ENCODE measurements around the gene MPP2. TPM values are rescaled to one million over a fixed set of nuclear protein-coding genes. Genes with fewer than 3 reads are reported as not detected.
A peak's percentile ranks its signal among the peaks of the same experiment; 100 is the strongest.

MPP2 gene
- total and polyA plus RNA-seq, 8 donors, result 0.43 to 6.4 (median 1.8) TPM

GRCh38 chr17:43860927-43861622, 46.3 kb downstream of the MPP2 start:
- peaks cover 0 to 27% (median 0%) of the 10 kb centered on the region in 3 donors for H3K27me3 ChIP-seq
- WGBS, 5 donors, result 63 to 73% (median 70%) methylated on average over 9 of the region's 9 CpGs
- no peak for DNase-seq
- TF ChIP-seq EP300 (IDR thresholded peaks at IDR 0.05), result no peak
- TF ChIP-seq, protein P1, sequence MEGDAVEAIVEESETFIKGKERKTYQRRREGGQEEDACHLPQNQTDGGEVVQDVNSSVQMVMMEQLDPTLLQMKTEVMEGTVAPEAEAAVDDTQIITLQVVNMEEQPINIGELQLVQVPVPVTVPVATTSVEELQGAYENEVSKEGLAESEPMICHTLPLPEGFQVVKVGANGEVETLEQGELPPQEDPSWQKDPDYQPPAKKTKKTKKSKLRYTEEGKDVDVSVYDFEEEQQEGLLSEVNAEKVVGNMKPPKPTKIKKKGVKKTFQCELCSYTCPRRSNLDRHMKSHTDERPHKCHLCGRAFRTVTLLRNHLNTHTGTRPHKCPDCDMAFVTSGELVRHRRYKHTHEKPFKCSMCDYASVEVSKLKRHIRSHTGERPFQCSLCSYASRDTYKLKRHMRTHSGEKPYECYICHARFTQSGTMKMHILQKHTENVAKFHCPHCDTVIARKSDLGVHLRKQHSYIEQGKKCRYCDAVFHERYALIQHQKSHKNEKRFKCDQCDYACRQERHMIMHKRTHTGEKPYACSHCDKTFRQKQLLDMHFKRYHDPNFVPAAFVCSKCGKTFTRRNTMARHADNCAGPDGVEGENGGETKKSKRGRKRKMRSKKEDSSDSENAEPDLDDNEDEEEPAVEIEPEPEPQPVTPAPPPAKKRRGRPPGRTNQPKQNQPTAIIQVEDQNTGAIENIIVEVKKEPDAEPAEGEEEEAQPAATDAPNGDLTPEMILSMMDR (IDR thresholded peaks at IDR 0.05), result no peak
- TF ChIP-seq POLR2A (IDR thresholded peaks at IDR 0.05), result no peak
- TF ChIP-seq POLR2AphosphoS5 (IDR thresholded peaks at IDR 0.05), result no peak
- H3K36me3 ChIP-seq, result no peaks in the 10 kb centered on the region
- H3K9me3 ChIP-seq, result peaks cover 0 to 9% (median 4%) of the 10 kb centered on the region in 4 donors
- no peaks in the 10 kb centered on the region for H3K4me1 ChIP-seq
- H3K4me3 ChIP-seq, result no peak overlapping the region
- peak overlapping the region in 3 of 5 donors; percentile 4 to 24 (median 23) for H3K27ac ChIP-seq
- intact Hi-C loops (cut with DNase I; ENCODE audit: low total_unique reads), result no loop called here

DNA sequence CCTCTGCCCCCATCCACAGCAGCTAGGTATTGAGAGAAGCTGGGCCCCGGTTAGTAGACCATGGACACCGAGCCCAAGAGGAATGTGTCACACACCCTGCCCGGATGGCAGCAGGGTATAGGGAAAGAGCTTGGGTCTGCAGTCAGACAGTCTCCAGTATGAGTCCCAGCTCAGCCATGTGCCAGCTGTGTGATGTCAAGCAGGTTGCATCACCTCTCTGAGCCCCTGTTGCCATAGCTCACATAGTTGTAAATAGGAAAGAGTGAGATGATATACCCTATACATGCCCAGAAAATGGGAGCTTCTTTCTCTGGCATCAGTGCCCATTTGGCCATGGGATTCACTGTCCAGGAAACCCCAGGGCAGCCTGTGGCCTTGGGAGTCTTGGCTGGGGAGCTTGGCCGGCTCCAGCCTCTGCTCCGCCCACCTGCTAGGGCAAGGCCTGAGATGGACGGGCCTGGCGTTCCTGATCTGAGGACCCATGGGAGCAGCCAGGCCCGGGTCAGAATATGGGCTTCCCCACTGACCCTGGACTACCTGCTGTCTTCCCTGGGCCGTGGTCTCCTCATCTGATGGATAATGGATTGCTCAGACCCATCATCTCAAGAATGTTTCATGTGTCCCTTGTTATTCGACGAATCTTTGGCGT, 47.1 kb downstream of the MPP2 start:
- 76 to 88% (median 79%) methylated on average over 12 of the region's 12 CpGs for WGBS, 5 donors
- no peaks in the 10 kb centered on the region for H3K4me1 ChIP-seq
- no peaks in the 10 kb centered on the region for H3K36me3 ChIP-seq
- TF ChIP-seq, protein P1 (IDR thresholded peaks at IDR 0.05), result no peak
- TF ChIP-seq EP300 (IDR thresholded peaks at IDR 0.05) (no peak), POLR2A (IDR thresholded peaks at IDR 0.05) (no peak), POLR2AphosphoS5 (IDR thresholded peaks at IDR 0.05) (no peak)
- no peak for DNase-seq
- H3K9me3 ChIP-seq, result peaks cover 0 to 9% (median 4%) of the 10 kb centered on the region in 4 donors
- H3K4me3 ChIP-seq, result no peak overlapping the region
- peaks cover 0 to 27% (median 0%) of the 10 kb centered on the region in 3 donors for H3K27me3 ChIP-seq
- H3K27ac ChIP-seq, result peak overlapping the region in 1 of 5 donors; percentile 23
- intact Hi-C loops (cut with DNase I; ENCODE audit: low total_unique reads), result no loop called here

DNA sequence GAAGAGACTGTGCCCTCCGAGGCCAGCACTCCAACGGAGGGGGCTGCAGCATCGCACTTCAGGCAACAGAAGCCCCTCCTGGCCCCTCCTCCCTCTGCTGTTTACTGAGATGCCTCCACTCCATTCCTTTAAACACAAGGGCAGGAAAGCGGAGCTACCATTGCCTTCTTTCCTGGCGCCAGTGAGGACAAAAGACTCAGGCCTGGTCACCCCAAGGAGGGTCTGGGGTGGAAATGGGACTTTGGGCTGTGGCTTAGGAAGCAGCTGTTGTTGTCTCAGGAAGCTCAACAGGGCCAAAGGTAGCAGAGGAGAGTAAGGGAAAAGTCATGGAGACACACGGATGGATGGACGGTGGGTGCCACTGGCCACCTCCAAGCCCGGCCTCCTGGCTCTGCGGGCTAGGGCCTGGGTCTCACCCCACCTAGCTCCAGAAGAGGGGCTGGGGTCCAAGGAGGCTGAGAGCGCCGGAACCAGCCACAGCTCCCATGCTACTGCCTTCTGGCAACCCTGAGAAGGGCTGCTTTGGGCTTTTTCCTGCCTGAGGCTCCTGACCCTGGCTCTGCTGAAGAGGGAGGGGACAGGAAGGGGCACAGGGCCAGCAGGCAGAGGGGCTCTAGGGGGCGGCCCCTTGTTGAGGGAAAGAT, 49.3 kb downstream of the MPP2 start:
- Histone ChIP-seq H3K4me3 (no peak overlapping the region), H3K27me3 (peaks cover 0 to 34% (median 0%) of the 10 kb centered on the region in 3 donors), H3K9me3 (peaks cover 0 to 9% (median 4%) of the 10 kb centered on the region in 4 donors), H3K4me1 (no peaks in the 10 kb centered on the region), H3K27ac (no peak overlapping the region), H3K36me3 (no peaks in the 10 kb centered on the region)
- TF ChIP-seq POLR2AphosphoS5 (IDR thresholded peaks at IDR 0.05) (no peak), POLR2A (IDR thresholded peaks at IDR 0.05) (no peak), EP300 (IDR thresholded peaks at IDR 0.05) (no peak)
- TF ChIP-seq, protein P1 (IDR thresholded peaks at IDR 0.05), result no peak
- intact Hi-C loops (cut with DNase I; ENCODE audit: low total_unique reads), result no loop called here
- DNase-seq, result no peak
- 51 to 65% (median 58%) methylated on average over 9 to 12 of the region's 12 CpGs for WGBS, 5 donors

GRCh38 chr17:43857141-43857540, 50.2 kb downstream of the MPP2 start:
- Histone ChIP-seq H3K36me3 (no peaks in the 10 kb centered on the region), H3K27me3 (peaks cover 0 to 43% (median 0%) of the 10 kb centered on the region in 3 donors), H3K4me1 (no peaks in the 10 kb centered on the region), H3K4me3 (no peak overlapping the region), H3K27ac (no peak overlapping the region), H3K9me3 (peaks cover 0 to 9% (median 4%) of the 10 kb centered on the region in 4 donors)
- WGBS, 5 donors, result 91 to 97% (median 94%) methylated on average over 4 to 5 of the region's 5 CpGs
- DNase-seq, result no peak
- TF ChIP-seq EP300 (IDR thresholded peaks at IDR 0.05), result no peak
- intact Hi-C loops (cut with DNase I; ENCODE audit: low total_unique reads), result no loop called here

Measured in stomach (tissue), 9 donors.